GM23338 (cell line): ENCODE results near the gene KRTAP10-1. TPM values are rescaled to one million over a fixed set of nuclear protein-coding genes. Genes with fewer than 3 reads are reported as not detected.

Source experiments
- ATAC-seq: fragments of 200-7000 bp; cut with Tn5 transposase; 3 replicates; pipeline ENCODE4 v1.9.1; 2020
- DNase-seq: peaks from one replicate; pipeline ENCODE4 v3.0.0-alpha.2; 2015; ENCODE audit warnings: low spot score
- H2AFZ ChIP-seq: fragments of 200-600 bp; sonication (generic); 2 replicates; pipeline ENCODE4 v1.8.0; 2016; ENCODE audit warnings: antibody characterized with exemption, mild to moderate bottlenecking, moderate library complexity
- H3F3A ChIP-seq: fragments of 200-600 bp; sonication (generic); replicated peaks from 2 replicates; pipeline ENCODE4 v1.8.0; 2017; ENCODE audit warnings: antibody characterized with exemption, mixed run types, low read depth
- H3K27ac ChIP-seq: fragments of 200-600 bp; sonication (generic); 2 replicates; pipeline ENCODE4 v1.6.1; 2016; ENCODE audit warnings: low read depth
- H3K27me3 ChIP-seq: fragments of 200-600 bp; sonication (generic); 2 replicates; pipeline ENCODE4 v1.8.0; 2016; ENCODE audit warnings: mild to moderate bottlenecking, mixed run types, moderate library complexity; ENCODE audit not compliant: insufficient read depth
- H3K36me3 ChIP-seq: fragments of 200-600 bp; sonication (generic); 2 replicates; pipeline ENCODE4 v1.8.0; 2016; ENCODE audit warnings: mild to moderate bottlenecking; ENCODE audit not compliant: insufficient read depth
- H3K4me1 ChIP-seq: fragments of 200-600 bp; sonication (generic); 2 replicates; pipeline ENCODE4 v1.8.0; 2016; ENCODE audit warnings: mild to moderate bottlenecking, moderate library complexity; ENCODE audit not compliant: insufficient read depth
- H3K4me2 ChIP-seq: fragments of 200-600 bp; sonication (generic); 2 replicates; pipeline ENCODE4 v1.7.1; 2017; ENCODE audit warnings: mixed run types
- H3K4me3 ChIP-seq: fragments of 200-600 bp; sonication (generic); 2 replicates; pipeline ENCODE4 v1.6.1; 2016; ENCODE audit warnings: mixed run types
- H3K79me2 ChIP-seq: fragments of 200-600 bp; sonication (generic); replicated peaks from 2 replicates; pipeline ENCODE4 v1.8.0; 2017; ENCODE audit warnings: mild to moderate bottlenecking; ENCODE audit not compliant: insufficient read depth
- H3K9me2 ChIP-seq: fragments of 200-600 bp; sonication (generic); 2 replicates; pipeline ENCODE4 v1.8.0; 2017; ENCODE audit not compliant: insufficient read depth
- H4K20me1 ChIP-seq: fragments of 200-600 bp; sonication (generic); replicated peaks from 2 replicates; pipeline ENCODE4 v1.8.0; 2017; ENCODE audit warnings: mild to moderate bottlenecking; ENCODE audit not compliant: insufficient read depth
- H3K27ac Mint-ChIP-seq: 2 replicates; pipeline ENCODE4 v1.8.0; 2020; ENCODE audit warnings: inconsistent platforms, mild to moderate bottlenecking, moderate library complexity, mixed read lengths
- H3K27me3 Mint-ChIP-seq: 3 replicates; pipeline ENCODE4 v1.8.0; 2022; ENCODE audit warnings: low read depth, mild to moderate bottlenecking, moderate library complexity, mixed read lengths, inconsistent platforms; ENCODE audit not compliant: insufficient read depth, poor library complexity
- H3K36me3 Mint-ChIP-seq: 3 replicates; pipeline ENCODE4 v1.8.0; 2021; ENCODE audit warnings: low read depth, mild to moderate bottlenecking, inconsistent platforms, moderate library complexity, mixed read lengths
- H3K4me1 Mint-ChIP-seq: 3 replicates; pipeline ENCODE4 v1.8.0; 2020; ENCODE audit warnings: mild to moderate bottlenecking, inconsistent platforms, mixed read lengths
- H3K4me3 Mint-ChIP-seq: 3 replicates; pipeline ENCODE4 v1.8.0; 2021; ENCODE audit warnings: moderate library complexity, mild to moderate bottlenecking, inconsistent platforms, mixed read lengths
- H3K9me3 Mint-ChIP-seq: 3 replicates; pipeline ENCODE4 v1.8.0; 2020; ENCODE audit warnings: moderate library complexity, mild to moderate bottlenecking, inconsistent platforms, mixed read lengths
- CREB1 ChIP-seq: fragments of 250-450 bp; sonication (Bioruptor Pico); IDR thresholded peaks from 2 replicates; pipeline ENCODE4 v1.5.0; 2020; ENCODE audit warnings: low read depth, mild to moderate bottlenecking, moderate library complexity
- ETS1 ChIP-seq: IDR thresholded peaks from 2 replicates; pipeline ENCODE4 v1.6.1; 2016; ENCODE audit warnings: antibody characterized with exemption
- EZH2phosphoT487 ChIP-seq: fragments of 200-600 bp; sonication (generic); IDR thresholded peaks from one replicate; pipeline ENCODE4 v1.8.1; 2018; ENCODE audit warnings: antibody characterized with exemption; ENCODE audit not compliant: unreplicated experiment
- POLR2AphosphoS5 ChIP-seq: IDR thresholded peaks from 2 replicates; pipeline ENCODE4 v1.6.1; 2016; ENCODE audit warnings: antibody characterized with exemption, low read depth
- REST ChIP-seq: IDR thresholded peaks from one replicate; pipeline ENCODE4 v1.6.1; 2018; ENCODE audit warnings: antibody characterized with exemption; ENCODE audit not compliant: unreplicated experiment
- ZNF114 ChIP-seq: fragments of 250-450 bp; sonication (Bioruptor Pico); IDR thresholded peaks from 2 replicates; pipeline ENCODE4 v1.5.0; 2020; ENCODE audit warnings: mild to moderate bottlenecking, moderate library complexity
- ZNF331 ChIP-seq: fragments of 250-450 bp; sonication (Bioruptor Pico); IDR thresholded peaks from 2 replicates; pipeline ENCODE4 v1.5.0; 2020; ENCODE audit warnings: low read depth, mild to moderate bottlenecking, moderate library complexity
- ZNF462 ChIP-seq: fragments of 250-450 bp; sonication (Bioruptor Pico); IDR thresholded peaks from 2 replicates; pipeline ENCODE4 v1.5.0; 2020; ENCODE audit warnings: mild to moderate bottlenecking, moderate library complexity
- polyA plus RNA-seq: library from polyadenylated mRNA; unstranded; fragments of >200 nt; fragmentation: Nextera tagmentation; extraction: Ambion mirVana; gene quantifications from 2 replicates; pipeline ENCODE4 v1.2.1, GENCODE V29; 2016
- total RNA-seq: library from RNA; depleted of rRNA; stranded (reverse); fragments of >200 nt; shearing (Covaris generic); gene quantifications from 2 replicates; pipeline ENCODE4 v1.2.3, GENCODE V29; 2014

The KRTAP10-1 gene
- total and polyA plus RNA-seq, 2 experiments from 2014 or later, result not detected

- no peak for TF ChIP-seq REST
- TF ChIP-seq POLR2AphosphoS5, result no peak
Observed at GRCh38 chr21:44571844-44572782, 32.1 kb upstream of the KRTAP10-1 start (continued).

- DNase-seq, result no peak
- peaks cover 3% of the 10 kb centered on the region for H3K4me1 Mint-ChIP-seq
Observed at GRCh38 chr21:44571296-44571695, 31.3 kb upstream of the KRTAP10-1 start.

More at GRCh38 chr21:44571296-44571695, 31.3 kb upstream of the KRTAP10-1 start:
- Histone ChIP-seq H3F3A (no peaks in the 10 kb centered on the region), H3K36me3 (no peaks in the 10 kb centered on the region), H3K4me1 (no peaks in the 10 kb centered on the region), H3K9me2 (no peaks in the 10 kb centered on the region), H3K4me2 (no peak overlapping the region), H2AFZ (no peak overlapping the region), H3K27me3 (no peaks in the 10 kb centered on the region), H3K79me2 (no peaks in the 10 kb centered on the region), H4K20me1 (no peaks in the 10 kb centered on the region), H3K4me3 (no peak overlapping the region), H3K27ac (no peak overlapping the region)
- ATAC-seq, result no peak
- H3K27me3 Mint-ChIP-seq, result peaks cover 13% of the 10 kb centered on the region
- peaks cover 29% of the 10 kb centered on the region for H3K9me3 Mint-ChIP-seq
- H3K4me3 Mint-ChIP-seq, result no peak overlapping the region
- TF ChIP-seq EZH2phosphoT487 (no peak), ETS1 (no peak), ZNF114 (CRISPR knock-in tag) (no peak), POLR2AphosphoS5 (no peak), ZNF331 (no peak), CREB1 (CRISPR knock-in tag) (no peak), ZNF462 (CRISPR knock-in tag) (no peak)
- no peak overlapping the region for H3K27ac Mint-ChIP-seq
- H3K36me3 Mint-ChIP-seq, result peaks cover 4% of the 10 kb centered on the region; the same call in 2 of the 3 replicates
